HG02588 (cell line): ENCODE results near the gene AUTS2.

Source experiments
- ATAC-seq: cut with Tn5 transposase; IDR thresholded peaks from one replicate; pipeline ENCODE4 v1.9.1; 2021; ENCODE audit warnings: mild to moderate bottlenecking, moderate library complexity; ENCODE audit not compliant: unreplicated experiment

The AUTS2 gene

GRCh38 chr7:69919426-69920111 lies 321.3 kb downstream of the AUTS2 start:
- ATAC-seq: no peak

- ATAC-seq: no peak
These were observed 322.5 kb downstream of the AUTS2 start for GRCh38 chr7:69920797-69921196.

- ATAC-seq: no peak
These were observed 323.9 kb downstream of the AUTS2 start for GRCh38 chr7:69922026-69922803.

DNA sequence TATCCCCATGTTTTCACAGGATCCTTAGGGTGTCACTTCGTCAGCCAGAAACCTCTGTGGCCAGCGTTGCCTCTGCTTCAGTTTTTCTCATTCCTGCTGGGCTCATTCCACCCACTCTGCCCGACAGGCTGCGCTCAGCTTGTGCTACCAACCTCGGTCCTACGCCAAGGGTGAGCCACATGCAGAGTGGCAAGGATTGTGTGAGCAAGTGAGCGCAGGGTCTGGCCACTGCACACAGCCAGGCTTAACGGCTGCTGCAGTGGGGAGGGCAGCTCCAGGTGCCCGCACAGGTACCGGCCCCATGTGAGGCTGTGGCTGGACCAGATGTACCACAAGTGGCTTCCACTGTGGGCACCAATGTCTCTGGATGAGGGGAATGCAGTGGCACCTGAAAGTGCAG lies 329.2 kb downstream of the AUTS2 start:
- no peak for ATAC-seq

DNA sequence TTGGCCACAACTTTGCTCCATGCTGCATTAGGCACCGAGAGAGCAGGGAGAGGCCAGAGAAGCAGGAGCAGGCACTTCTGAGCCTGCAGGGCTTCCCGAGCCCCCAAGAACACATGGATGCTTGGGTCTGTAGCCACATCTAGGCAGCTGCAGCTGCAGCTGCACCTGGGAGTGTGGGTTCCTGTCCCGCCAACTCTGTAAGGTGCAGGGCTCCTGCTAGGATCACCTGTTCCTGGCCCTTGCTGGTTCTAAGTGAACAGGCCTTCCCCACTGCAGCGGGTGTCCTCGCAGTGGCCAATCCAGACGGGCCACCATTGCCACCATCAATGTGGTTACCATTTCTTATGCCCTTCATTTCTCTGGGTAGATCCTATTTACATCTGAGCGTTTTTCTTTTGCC lies 330.3 kb downstream of the AUTS2 start:
- no peak for ATAC-seq

GRCh38 chr7:69929622-69930021 lies 331.3 kb downstream of the AUTS2 start:
- no peak for ATAC-seq

- no peak for ATAC-seq
These were observed 333.9 kb downstream of the AUTS2 start for GRCh38 chr7:69932034-69932628.

DNA sequence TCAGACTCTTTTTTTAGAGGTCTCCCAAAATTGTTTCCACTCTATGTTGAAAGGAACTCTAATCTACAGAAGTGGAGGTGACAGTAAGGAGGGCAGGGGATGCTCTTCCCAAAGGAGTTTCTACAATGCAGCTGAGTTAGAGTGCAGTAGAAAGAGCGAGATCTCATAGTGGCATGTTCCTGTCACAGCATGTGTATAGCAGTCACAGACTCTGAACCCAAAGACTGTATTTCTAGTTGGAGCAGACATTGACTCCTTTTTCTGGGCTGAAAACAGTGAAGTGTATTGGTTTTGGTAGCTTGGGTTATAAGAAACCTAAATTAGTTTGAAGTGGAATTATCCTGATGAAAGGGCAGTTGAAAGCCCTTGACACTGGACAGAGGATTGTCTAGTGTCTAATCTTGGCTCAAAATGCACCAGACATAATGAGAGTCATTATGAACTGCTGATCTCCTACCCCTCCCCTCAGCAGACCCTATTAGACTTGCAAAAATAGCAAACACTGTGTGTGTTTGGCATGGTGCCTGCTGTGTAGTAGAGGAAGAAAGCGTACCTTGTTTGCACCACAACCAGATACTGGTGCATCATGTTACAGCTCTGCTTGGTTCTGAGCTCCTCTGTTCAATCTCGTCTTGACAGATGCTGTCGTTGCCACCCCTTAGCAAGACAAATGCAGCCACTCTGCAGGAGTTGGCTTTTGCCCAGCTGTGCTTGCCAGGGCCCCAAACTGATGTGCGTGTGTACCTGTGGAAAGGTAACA lies 336.0 kb downstream of the AUTS2 start:
- ATAC-seq: no peak

DNA sequence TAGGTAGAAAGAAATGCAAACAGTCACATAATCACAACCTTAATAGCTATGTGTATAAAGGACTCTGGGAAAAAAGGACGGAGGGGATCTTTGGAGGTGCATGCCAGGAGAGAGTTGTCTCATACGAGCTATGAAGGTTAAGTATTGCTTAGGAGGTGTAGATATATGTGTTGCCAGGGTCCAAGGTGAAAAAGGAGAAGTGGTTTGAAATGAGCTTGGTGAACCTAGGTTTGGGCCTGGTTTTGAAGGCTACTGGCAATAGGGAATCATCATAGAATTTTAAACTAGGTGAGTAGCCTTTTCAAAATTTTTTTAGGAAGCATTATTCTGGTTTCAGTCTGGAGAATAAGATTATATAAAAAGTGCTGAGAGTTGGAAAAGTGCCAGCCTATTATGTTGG lies 336.8 kb downstream of the AUTS2 start:
- no peak for ATAC-seq

DNA sequence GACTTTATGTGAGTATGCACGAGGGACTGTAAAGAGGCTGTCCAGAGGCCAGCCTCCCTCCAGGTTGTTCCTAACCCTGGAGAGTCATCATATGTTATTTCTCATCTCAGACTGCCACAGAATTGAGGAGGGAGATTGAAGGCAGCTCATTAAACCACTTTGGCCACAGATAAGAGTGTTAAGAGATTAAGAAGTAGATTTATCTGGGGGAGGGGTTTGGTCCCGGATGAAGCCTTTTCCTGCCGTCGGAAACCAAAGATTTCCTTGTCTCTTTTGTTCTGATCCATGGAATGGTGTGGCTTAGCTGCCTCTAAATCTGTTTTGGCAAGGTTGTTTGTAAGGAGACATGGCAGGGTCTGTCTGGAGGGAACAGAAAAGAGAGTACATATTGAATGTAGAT lies 338.8 kb downstream of the AUTS2 start:
- no peak for ATAC-seq

DNA sequence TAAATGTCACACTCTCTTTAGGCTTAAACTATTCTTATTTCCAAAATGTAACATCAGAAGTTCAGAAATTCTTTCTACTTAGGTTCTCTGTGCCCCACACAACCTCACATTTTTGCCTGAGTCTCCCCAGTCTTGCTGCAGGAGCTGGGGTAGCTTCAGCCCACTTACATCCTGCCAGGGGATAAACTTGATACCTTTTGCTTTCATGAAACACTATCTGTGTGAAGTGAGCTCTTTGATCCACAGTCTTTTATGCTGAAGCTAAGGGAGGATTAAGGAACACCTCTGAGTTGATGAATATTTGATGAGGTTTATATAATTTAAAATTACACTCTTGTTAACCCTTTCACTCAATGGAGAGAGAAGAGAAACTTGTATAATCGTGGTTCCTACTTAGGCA lies 341.0 kb downstream of the AUTS2 start:
- ATAC-seq: no peak

GRCh38 chr7:69941077-69941651 lies 342.9 kb downstream of the AUTS2 start:
- no peak for ATAC-seq

DNA sequence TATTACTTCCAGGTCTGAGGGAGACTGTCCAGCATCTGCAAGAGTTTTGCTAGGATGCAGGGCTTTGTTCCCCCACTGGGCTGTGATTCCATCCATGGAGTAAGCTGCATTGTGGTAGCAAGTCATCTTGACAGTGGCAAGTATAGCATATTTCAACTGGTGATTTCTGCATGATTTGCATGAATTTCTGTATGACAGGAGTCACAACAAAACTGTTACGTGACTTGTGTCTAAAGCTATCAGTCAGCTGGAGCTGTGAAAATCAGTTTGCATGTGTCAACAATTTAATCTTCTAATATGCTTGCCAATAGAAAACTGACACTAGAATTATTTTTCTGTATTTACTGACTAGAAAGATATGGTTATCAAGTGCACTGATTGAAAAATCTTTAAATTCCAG lies 344.3 kb downstream of the AUTS2 start:
- ATAC-seq: no peak

- ATAC-seq: no peak
These were observed 348.6 kb downstream of the AUTS2 start for GRCh38 chr7:69946901-69947300.

DNA sequence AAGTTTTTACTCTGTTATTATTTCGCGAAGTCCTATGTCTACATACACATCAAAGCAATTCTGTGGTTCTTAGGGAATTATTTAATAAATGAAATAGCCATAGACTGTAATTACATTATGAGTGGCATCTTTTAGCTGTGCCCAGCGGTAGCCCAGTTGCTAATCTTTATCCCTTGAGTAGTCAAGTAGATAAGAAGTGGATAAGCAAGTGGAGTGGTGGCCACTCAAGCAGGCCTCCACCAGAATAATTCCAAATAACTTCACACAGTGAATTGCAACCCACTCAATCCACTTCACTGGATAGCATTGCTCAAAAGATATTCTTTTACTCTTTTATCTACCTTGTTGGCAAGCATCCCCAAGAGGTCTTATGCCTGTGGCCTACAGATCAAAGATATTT lies 349.7 kb downstream of the AUTS2 start:
- ATAC-seq: no peak

GRCh38 chr7:69949122-69949521 lies 350.8 kb downstream of the AUTS2 start:
- ATAC-seq: no peak

DNA sequence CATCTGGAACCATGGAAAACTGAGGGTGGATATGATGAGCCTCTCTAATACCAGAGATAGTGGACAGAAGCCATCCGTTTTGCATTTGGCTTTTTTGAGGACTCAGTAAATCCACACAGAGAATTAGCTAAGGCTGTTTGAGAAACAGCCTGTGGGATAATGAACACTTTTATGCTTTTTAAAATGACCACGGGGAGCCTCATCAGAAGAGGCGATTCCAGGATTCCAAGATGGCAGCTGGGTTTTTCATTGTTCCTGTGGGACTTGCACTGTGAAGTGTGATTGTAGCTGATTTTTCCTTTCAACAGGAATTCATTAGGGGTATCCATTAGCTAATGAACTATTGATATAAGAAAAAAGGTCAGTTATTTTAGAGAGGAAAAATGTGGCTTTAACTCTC lies 353.2 kb downstream of the AUTS2 start:
- ATAC-seq: no peak

DNA sequence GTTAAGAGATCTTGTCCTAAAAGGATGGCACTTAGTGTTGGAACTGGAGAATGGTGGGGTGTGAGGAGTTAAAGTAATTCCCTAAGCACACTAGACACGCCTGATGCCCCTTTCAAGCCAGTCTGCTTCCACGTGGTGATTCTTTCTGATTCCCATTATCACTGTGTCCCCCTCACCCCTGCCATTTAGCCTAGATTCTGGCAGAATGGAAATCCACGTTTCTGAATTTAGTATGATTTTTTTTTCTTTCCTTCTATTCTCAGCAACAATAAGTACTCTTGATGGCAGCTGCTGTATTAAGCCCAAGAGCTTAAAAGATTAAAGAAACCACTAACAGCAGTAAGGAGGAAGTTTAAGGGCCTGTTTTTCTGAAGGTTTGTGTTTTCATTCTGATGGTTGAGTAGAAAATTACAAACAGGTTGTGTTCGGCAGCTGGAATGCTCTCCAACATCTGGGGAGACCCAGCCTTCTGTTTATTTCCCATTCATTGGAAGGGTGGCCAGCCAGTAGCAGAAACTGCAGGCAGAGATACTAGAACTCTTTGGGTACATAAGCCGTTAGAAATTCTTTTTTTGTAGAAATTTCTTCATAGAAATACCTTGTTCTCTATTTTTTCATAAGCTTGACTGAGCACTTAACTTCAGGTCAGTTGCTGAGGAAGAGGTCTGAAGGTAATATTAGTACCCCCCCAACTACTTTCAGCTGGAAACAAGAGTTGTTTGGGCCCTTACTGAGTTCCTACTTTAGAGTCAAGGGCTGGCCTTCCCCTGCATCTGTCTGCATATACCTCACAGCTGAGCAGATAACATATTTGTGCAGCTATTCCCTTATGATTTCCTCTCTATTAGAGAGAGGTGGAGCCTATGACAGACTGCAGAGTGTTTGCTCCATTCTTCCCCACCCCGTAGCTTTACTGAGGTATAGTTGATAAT lies 355.1 kb downstream of the AUTS2 start:
- ATAC-seq: no peak

- no peak for ATAC-seq
These were observed 358.3 kb downstream of the AUTS2 start for GRCh38 chr7:69956541-69956940.

DNA sequence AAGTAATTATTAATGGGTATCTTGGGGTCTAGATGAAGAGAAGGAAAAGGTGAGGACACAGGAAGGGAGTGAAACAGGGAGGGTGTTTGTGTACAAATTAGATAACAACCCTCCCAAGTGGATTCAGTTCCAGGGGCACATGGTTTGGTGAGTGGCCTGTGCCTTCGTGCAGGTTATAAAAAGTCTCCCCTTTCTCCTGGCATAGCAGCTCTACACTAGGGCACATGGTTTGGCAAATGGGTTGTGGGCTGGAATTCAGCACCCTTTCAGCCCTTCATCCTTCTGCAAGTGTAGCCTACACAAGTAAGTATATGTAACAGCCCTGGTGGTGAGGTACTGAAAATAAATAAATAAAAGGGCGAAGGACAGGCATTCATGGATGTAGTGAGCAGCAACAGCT lies 359.4 kb downstream of the AUTS2 start:
- no peak for ATAC-seq
